OCI-LY3 (cell line): Measurements from ENCODE around the gene TIAM2.

ENCODE experiments used
- CTCF ChIP-seq: fragments of 200-600, 300-600 bp; sonication (generic); IDR thresholded peaks from 2 replicates; pipeline ENCODE4 v1.5.1; 2014; ENCODE audit warnings: antibody characterized with exemption, low read length, low read depth
- EZH2phosphoT487 ChIP-seq: fragments of 200-600 bp; shearing (Covaris generic); IDR thresholded peaks from 2 replicates; pipeline ENCODE4 v1.6.1; 2018; ENCODE audit warnings: antibody characterized with exemption, mixed run types, low read depth

- TF ChIP-seq CTCF (no peak), EZH2phosphoT487 (no peak)
These were observed 82.2 kb downstream of the TIAM2 start for GRCh38 chr6:155077331-155077730.
